Tongue (tissue), 2 donors: ENCODE results near the gene INTS1. TPM values are rescaled to one million over a fixed set of nuclear protein-coding genes. Genes with fewer than 3 reads are reported as not detected.

ENCODE experiments used
- DNase-seq: peaks from one replicate; pipeline ENCODE4 v3.0.0-alpha.2; 2015
- total RNA-seq: library from RNA; depleted of rRNA; stranded (reverse); fragments of >200 nt; gene quantifications from one replicate; pipeline ENCODE4 v1.2.3, GENCODE V29; 2014

INTS1 gene
- total RNA-seq, 1 donor from 2014 or later, result 38.7 TPM

DNA sequence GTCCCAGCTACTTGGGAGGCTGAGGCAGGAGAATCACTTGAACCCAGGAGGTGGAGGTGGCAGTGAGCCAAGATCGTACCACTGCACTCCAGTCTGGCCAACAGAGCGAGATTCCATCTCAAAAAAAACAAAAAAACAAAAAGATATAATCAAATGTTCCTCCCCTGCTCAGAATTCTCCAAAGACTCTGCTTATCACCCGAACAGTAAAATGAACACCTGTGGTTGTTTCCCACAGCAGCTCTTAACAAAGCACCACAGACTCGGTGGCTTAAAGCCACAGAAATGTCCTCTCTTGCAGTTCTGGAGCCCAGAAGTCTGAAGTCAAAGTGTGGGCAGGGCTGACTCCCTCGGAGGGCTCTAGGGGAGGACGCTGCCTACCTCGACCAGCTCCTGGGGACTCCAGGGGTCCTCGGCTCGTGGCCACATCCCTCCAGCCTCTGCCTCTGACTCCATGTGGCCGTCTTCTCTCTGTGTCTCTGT, 4.1 kb upstream of the INTS1 start:
- no peak for DNase-seq

DNA sequence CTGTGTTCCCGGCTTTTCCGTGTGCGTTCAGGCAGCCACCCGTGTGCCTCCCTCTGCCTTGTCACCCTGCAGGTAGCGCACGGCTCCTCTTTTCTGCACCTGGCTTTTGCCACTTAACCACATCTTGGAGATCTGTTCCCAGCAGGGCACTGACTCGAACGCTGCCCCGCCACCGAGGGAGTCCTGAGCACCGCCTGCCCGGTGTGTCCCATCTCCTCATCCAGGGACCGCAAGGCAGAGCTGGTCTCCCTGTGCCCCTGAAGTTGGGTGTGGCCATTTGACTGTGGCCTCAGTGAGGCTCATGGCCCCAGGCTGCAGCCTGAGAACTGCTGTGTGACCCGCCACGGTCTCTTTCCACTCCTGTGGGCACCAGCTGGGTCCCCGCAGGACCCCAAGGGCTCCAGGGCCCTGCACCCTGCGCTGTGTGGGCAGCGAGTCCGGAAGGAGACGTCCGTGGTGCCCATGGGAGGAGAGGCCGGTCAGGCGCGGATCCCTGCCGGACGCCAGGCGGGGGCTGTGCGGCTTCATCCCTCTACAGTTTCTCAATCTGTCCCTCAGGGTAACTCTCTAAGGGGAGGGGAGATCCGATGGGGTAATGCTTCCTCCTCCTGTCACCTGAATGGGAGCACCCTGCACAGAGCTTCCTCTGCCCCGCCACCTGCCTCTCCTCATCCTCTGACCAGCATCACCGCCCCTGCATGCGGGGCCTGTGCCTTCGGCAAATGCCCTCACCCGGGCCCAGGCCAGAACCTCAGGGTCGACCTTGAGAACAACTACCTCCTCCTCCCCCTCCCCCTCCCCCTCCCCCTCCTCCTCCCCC, 1.8 kb upstream of the INTS1 start:
- DNase-seq, result no peak

DNA sequence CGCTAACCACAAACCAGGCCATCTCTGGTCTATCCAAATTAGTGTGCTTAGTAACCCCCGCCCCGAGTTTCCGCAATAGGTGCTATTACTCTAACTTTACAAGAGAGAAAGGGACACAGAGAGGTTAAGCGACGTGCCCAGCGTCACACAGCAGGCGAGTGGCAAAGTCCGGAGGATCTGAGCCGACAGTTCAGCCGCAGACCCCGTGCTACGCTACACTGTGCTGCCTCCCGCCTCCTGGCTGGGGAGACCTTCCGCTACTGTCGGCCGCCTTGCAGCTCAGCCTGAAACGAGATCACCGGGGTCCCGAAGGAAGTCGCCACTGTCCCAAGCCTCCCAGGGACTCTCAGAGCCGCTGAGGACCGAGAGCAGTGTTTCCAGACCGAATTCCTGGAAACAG, 799 bp downstream of the INTS1 start:
- DNase-seq, result no peak

DNA sequence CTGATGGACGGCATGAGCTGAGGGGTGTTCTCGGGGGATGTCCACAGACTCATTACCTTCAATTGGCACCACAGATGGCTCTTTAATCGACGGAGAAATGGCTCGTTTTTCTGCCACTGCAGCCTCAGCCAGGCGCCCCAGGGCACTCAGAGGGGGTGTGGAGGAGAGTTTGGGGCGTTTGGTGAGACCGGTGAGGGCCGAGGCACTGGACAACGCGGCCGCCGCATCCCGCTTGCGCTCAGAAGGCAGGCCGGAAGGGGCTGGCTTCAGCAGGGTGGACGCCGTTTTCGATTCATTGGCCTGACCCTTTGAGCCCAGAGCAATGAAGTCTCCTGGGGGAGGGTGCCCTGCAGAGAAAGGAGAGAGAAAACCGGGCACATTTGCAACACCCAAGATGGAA, 1.3 kb downstream of the INTS1 start:
- no peak for DNase-seq

DNA sequence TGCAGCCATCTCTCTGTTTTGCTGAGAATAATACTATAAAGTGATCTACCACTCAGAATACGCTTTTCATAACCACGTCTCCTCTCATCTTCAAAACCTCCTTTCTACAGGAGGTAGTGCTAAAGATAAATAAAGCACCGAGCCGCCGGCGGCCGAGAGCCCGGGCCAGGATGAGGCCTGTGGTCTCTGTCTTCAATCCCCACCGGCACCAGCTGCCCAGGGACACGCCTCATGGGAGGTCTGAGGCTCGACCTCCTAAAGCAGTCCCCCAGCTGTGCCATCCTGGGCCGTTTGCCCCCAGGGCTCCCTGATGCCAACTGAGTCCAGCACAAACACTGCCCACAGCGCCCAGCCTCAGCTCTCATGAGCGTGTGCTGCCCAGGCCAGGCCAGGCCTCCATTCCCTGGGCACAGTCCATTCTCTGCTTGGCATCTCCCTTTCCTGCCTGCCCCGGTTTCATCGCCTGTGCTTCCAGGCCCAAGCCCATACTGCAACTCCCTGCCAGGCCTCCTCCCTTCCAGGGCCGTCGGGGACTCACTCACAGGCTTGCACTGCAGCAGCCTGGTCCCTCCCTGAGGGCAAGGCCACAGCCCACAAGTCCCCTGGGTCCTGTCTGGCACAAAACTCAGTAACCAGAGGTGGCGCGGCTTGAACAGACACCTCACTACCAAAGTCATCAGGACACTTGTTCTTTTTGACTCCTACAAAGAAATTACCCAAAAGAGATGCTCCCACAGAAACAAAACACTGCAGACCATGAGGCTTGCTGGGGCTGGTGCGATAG, 2.5 kb downstream of the INTS1 start:
- no peak for DNase-seq

DNA sequence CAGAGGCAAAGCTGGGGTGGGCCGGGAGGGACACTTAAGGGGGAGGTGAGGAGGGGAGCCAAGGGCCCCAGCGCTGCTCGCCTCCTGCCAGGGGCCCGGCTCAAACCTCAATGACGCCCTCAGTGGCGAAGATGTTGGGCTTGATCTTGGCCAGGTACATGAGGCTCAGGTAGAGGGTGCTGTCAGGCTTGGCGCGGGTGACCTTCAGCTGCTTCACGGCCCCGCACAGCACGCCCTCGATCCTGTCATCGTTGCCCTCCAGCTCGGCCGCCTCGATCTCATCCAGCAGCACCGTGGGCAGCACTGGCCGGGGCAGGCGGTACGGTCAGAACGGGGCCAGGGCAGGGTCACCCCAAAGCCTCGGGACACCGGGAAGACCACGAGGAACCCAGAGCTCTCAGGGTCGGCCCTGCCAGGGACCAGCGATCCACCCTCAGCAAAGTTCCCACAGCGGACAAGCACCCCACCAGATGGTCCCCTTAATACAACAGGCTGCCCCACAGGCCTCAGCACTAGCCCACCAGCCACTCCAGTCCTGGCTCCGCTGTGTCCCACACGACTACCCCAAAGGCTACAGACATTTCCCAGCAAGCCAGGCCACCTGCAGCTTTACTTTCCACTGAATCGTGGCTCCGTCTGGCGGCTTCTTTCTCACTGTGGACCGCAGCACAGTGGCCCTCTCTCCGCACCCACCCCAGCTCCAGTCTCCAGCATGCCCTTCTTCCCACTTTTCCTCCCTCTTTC, 4.0 kb downstream of the INTS1 start:
- no peak for DNase-seq

DNA sequence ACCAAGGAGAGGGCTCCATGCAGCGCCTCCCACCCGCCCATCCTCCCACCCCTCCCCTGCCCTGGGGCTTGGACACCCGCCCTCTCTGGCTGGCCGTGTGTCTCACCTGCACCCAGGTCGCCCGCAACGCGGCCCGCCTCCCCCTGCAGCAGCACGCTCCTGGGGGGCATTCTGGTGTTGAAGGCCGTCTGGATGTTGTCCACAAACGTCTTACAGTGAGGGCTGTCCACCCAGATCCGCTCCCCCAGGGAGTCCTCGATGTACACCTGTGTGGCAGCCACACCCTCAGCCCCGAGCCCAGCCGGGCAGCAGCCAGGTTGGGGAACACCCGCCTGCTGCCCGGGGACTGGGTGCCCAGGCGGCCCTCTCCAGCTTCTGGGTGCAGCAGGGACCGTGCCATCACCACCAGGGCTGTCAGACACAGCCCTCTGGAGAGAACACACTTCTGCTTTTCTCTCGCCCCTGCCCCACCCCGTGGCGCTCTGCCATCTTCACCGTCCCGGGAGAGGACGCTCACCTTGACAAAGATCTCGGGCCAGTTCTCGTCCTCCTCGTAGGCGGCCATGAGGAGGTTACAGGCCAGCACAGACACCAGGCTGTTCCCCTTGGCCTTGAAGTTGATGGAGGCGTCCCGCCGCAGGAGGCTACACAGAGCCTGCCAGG, 4.7 kb downstream of the INTS1 start:
- DNase-seq, result no peak

DNA sequence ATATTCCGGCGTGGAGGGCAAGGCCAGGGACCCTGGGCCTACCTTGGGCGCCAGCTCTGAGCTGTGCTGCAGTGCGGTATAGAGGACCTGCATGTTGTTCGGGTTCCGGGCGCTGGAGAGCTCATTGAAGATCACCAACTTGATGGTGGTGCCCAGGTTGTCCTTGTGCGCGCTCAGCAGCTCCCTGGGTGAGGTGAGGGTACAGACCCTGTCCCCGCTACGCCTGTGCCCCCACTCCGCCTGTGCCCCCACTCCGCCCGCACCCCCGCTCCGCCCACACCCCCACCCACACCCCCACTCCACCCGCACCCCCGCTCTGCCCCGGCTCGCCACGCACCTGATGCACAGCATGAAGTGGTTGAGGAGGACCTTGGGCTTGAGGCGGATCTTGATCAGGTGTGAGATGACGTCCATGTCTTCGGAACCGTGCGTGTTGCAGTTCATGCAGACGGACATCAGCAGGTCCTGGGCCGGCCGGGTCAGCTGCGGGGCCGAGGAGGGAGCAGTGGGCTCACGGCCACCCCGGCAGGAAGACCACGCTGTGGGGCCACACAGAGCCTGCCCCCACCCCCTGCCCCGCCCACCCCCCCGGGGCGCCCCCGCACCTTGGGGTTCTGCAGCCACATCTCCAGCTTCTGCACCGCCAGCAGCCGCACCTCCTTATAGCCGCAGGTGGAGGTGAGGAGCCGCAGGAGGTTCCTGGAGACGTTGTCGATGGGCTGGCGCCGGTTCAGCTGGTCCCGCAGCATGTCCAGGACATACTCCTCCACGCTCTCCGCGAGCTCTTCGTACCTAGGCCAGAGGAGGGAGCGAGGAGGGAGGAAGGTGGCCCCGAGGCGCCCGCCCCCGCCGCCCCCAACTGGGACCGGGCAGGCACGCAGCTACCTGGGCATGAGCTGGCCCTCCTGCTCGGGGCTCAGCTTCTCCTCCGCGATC, 5.6 kb downstream of the INTS1 start:
- no peak for DNase-seq

DNA sequence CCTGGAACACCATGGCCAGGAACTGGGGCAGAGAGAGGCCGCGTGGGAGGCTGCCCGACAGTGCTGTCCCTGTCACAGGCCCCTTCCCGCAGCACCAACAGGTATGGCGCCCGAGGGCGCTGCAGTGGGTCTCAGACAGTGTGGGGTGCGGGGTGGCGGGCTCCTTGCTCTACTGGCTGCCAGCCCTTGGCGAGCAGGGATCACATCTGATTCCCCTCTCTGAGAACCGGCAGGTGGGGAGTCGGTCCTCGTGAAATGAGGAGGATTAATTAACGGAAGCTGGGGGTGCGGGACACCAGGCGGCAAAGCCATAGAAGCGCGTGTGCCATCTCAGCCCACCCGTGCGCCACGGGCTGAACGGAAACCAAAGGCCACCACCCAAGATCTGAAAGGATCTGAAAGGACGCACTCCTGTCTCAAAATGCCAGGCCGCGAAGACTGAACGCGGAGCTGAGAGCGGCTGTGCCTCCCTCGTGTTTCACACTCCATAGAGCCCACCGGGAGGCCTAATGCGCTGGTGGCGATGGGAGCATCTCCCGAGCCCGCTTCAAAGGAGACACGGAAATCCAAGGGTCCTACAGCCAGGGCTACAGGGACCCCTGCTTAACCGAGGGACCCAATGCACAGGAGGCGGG, 6.8 kb downstream of the INTS1 start:
- DNase-seq, result no peak

DNA sequence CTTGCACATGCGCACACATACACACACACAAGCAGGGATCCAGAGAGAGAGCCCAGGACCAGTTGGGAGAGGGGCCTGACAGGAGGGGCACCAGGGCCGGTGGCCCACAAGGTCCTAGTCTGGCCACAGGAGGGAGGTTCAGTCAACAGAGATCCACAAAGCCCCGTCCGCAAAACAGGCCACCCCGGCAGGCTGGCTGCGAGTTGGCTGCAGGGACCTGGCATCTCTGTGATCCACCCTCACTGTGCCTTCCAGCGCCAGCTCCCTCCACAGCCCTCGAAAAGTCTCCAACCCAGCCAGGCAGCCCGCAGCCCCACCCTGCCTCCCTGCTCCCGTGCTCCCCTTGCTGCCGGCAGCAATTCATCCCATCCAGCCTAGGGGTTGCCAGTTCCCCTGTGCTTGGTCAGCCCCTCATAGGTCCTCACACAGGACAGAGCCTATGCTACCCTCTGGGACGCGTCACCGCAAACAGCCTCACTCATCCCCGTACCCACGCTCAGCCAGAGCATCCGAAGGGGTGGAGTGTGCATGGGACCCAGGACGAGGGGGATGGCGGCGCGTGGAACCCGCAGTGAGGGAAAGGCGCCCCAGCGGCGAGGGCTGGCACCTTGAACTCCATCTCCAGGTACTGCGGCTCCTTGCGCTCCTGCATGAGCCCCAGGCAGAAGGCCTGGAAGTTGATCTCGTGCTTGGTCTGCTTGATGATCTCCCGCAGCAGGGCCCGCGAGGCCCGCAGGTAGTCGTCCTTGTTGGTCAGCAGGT, 7.5 kb downstream of the INTS1 start:
- DNase-seq, result no peak

DNA sequence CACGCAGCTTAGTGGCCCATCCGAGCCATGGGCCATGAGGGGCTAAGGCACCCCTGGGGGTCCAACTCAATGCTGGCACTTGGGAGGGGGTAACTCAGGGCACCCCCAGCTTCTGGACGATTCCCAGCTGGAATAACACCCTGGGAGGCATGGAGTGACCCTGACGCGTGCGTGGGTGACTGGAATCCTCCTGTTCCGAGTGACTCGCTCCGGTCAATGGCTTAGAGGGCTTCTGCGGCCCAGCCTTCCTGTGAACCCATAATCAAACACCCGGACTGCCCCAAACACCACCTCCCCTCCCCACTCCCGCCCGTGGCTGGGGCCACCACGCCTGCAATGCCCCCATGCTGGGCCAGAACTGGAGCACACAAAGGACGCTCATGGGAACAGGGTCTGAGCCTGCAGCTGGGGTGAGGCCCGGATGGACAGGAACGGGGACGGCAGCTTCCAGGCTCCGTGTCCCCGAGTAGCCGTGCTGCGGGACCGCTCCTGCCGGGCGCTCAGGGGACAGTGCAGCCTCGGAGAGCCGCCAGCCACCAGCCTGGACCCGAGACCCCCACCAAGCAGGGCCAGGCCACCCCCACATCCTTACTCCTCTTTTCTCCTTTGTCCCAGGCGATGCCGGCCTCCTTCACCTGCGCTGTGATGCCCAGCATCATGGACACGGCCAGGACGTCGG, 8.5 kb downstream of the INTS1 start:
- no peak for DNase-seq

DNA sequence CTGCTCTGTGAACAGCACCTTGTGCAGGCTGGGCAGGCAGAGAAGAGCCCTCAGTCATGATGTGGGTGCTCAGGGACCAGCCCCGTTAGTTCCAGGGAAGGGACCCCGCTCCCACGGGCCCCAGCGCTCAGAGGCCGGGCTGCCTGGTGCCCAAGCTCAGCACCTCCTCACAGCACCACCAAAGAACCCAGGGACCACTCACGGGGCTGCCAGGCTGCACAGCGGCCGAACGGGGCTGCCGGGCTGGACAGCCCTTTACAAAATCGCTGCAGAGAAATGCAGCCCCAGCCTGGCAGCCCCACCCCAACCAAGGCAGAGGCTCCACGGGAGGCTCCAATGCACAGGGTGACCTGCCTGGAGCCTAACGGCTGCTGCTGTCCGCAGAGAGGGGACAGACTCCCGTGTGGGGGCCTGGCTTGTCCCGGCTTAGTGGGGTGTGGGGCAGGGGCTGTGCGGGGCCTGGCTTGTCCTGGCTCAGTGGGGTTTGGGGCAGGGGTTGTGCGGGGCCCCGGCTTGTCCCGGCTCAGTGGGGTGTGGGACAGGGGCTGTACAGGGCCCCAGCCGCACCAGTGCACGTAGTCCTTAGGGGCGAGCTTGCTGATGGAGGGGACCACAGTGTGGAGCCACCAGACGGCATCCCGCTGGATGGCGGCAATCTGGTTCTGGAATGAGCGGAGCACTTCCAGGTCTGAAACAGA, 9.2 kb downstream of the INTS1 start:
- DNase-seq, result no peak

DNA sequence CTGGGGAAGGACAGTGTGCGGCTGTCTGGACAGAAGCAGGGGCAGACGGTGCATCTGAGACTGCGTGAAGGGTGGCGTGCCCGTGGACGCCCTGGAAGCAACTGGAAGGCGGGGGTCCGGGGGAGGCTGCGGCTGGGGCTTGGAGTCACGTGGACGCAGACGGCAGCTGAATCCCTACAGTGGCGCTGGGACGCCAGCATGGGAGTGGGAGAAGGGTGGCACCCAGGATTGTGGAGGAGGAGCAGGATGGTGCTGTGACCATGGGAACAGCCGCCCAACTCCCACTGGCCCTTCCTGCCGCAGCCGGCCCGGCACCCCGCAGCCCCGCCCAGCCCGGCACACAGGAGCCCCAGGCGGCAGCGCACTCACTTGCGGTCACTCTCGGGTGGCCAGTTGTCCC, 9.7 kb downstream of the INTS1 start:
- DNase-seq, result no peak

DNA sequence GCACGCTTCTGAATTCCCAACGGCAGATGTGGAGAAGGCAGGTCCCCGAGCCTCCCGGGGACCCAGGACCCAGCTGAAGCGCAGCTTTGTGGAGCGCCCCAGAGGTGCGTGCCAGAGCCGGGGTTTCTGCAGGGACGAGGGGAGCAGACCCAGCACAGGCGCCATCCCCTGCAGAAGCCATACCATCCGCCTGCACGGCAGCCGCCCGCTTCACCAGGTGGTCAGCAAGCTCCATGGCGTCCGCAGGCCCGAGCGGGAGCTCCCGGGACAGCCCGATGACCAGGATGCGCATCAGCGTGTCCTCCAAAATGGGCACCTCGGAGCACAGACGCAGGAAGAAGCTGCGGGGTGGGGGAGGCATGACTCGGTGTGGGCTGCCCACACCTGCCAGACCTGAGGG, 10.6 kb downstream of the INTS1 start:
- no peak for DNase-seq

DNA sequence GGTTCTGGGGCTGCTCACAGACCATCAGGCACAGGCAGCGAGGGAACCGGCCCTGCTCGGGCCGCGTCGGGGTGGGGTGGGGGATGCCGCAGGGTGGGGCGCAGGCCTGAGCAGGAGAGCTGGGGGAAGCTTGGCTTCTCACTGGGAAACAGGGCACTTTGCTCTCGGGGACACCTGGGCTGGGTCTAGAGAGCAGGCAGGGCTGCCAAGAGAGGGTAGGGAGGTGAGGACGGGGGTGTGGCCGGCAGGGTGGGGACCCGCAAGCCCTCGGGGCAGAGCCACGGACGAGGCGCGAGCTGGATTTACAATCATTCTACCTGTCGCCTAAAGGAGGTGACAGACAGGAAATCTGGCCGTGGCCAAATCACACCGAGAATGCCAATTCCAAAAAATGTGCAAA, 11.1 kb downstream of the INTS1 start:
- DNase-seq, result no peak

DNA sequence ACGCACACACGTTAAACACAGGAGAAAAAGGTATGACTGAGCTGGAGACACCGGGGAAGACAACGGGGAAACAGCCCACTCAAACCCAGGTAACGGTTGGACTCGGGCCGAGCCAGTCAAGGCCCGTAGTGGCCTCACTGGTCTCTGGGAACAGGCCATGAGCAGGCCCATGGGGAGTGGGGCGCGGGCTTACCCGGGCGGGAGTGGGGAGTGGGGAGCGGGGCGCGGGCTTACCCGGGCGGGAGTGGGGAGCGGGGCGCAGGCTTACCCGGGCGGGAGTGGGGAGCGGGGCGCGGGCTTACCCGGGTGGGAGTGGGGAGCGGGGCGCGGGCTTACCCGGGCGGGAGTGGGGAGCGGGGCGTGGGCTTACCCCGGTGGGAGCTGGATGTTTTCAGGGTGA, 11.5 kb downstream of the INTS1 start:
- DNase-seq, result no peak

DNA sequence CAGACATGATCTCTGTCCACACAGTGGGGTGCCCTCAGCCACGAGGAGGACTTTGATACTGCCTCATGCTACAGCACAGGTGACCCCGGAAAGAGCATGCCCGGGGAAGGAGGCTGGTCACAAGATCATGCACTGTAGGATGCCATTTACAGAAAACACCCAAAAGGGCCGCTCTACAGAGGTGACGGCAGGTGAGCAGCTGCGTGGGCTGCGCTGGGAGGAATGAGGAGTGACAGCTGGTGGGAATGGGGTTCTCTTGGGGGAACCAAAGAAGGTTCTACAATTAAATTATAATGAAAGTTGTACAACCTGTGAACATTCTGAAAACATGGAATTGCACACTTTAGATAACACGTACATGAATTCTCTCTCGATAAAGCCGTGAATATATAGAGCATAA, 12.0 kb downstream of the INTS1 start:
- no peak for DNase-seq

DNA sequence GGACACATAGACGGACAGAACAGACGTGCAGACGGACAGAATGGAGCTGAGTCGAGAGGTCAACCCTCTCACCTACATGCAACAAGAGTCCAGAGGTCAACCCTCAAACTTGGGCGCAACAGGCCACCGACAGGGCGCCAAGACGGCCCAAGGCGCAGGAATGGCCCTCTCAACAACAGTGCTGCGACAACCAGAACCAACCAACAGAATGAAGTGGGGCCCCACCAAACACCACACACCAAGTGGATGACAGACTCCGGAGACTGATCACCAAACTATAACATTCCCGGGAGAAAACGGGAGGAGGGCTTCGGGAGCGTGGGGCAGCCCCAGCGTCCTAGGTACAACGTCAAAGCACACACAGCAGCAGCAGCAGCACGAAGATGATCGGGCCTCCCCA, 13.4 kb downstream of the INTS1 start:
- no peak for DNase-seq

DNA sequence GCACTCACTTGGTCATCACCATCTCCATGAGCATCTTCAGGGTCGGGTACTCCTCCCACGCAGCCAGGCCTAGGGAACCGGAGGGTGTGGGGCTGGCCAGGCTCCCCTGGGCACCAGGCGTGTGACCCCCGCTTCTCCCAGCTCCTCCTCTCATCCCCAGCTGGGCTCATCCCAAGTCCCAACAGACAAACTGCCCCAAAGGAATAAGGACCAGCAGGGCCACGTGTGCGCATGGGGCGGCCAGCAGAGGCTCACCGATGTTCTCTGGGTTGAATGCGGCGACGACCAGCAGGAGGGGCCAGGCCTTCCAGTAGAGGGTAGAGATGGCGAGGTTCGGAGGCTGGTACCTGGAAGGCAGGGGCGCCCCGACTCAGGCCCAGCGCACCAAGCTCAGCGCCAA, 14.9 kb downstream of the INTS1 start:
- no peak for DNase-seq
